HCT116 (cell line): ENCODE measurements around the gene TIAM2. TPM values are rescaled to one million over a fixed set of nuclear protein-coding genes. Genes with fewer than 3 reads are reported as not detected.

Source experiments
- ATAC-seq: fragments of 200-7000 bp; cut with Tn5 transposase; 2 replicates; pipeline ENCODE4 v1.9.1; 2020; ENCODE audit warnings: mild to moderate bottlenecking, moderate library complexity
- BruUV-seq: library from RNA; stranded (reverse); fragments of 400-500 nt; replicated peaks from 2 replicates; lab custom pipeline; 2021; lab: Mats Ljungman, UMichigan
- CTCF ChIA-PET: fragments of 300-600 bp; sonication (Branson Sonifier 250); formaldehyde crosslinking; loops from one replicate; lab custom pipeline; 2021; ENCODE audit warnings: antibody characterized with exemption; lab: Charles Lee
- POLR2A ChIA-PET: fragments of 300-600, 350-600 bp; sonication (Branson Sonifier 250); formaldehyde crosslinking; loops from one replicate; lab custom pipeline; 2021; ENCODE audit warnings: antibody characterized with exemption; lab: Charles Lee
- RAD21 ChIA-PET, 2 experiments: fragments of 300-600 bp; sonication (Branson Sonifier 250); formaldehyde crosslinking; loops; one replicate each; lab custom pipeline; 2023; ENCODE audit warnings: low total read pairs in 2 of 2; ENCODE audit not compliant: uncharacterized antibody in 2 of 2, unreplicated experiment in 2 of 2, low non-redundant PET in 1 of 2; lab: Charles Lee
- DNase-seq: peaks from one replicate; pipeline ENCODE4 v3.0.0-alpha.2; 2010; ENCODE audit warnings: low read depth, low spot score
- H2AFZ ChIP-seq: fragments of 200-600 bp; shearing (Covaris generic), sonication (generic); 2 replicates; pipeline ENCODE4 v1.6.1; 2017; ENCODE audit warnings: low read depth, mixed run types, mixed read lengths, antibody characterized with exemption, low read length; ENCODE audit not compliant: poor library complexity, severe bottlenecking
- H3K27ac ChIP-seq: 2 replicates; pipeline ENCODE4 v1.5.1; 2012; ENCODE audit warnings: low read depth, low read length
- H3K27me3 ChIP-seq: fragments of 200-600 bp; sonication (generic); 2 replicates; pipeline ENCODE4 v1.6.1; 2016; ENCODE audit warnings: mixed run types, low read length, mixed read lengths; ENCODE audit not compliant: insufficient read depth
- H3K36me3 ChIP-seq, 2 experiments: fragments of 200-500 bp in 1 of 2; fragments of 200-600 bp in 1 of 2; sonication (Bioruptor generic) in 1 of 2; sonication (generic) in 1 of 2; 2 replicates each; pipeline versions ENCODE4 v1.5.1 to v1.6.1; 2014 to 2016; ENCODE audit warnings: low read length in 2 of 2, inconsistent platforms in 1 of 2, mixed read lengths in 1 of 2, mixed run types in 1 of 2; ENCODE audit not compliant: insufficient read depth in 2 of 2, control insufficient read depth in 1 of 2
- H3K4me1 ChIP-seq, 2 experiments: fragments of 200-600 bp in 1 of 2; sonication (generic) in 1 of 2; 2 replicates each; pipeline versions ENCODE4 v1.5.1 to v1.6.1; 2012 to 2017; ENCODE audit warnings: low read length in 2 of 2, inconsistent platforms in 1 of 2, mild to moderate bottlenecking in 1 of 2, mixed read lengths in 1 of 2, mixed run types in 1 of 2, moderate library complexity in 1 of 2; ENCODE audit not compliant: insufficient read depth in 2 of 2, control insufficient read depth in 1 of 2
- H3K4me2 ChIP-seq: fragments of 200-600 bp; sonication (generic); 2 replicates; pipeline ENCODE4 v1.6.1; 2017; ENCODE audit warnings: mixed run types, low read length, mixed read lengths
- H3K4me3 ChIP-seq, 2 experiments: fragments of 200-600 bp in 1 of 2; sonication (generic) in 1 of 2; replicated peaks in 1 of 2; 2 replicates each; pipeline ENCODE4 v1.5.1; 2011 to 2016; ENCODE audit warnings: low read length in 2 of 2, control low read depth in 1 of 2, low read depth in 1 of 2, mild to moderate bottlenecking in 1 of 2, mixed read lengths in 1 of 2, mixed run types in 1 of 2
- H3K79me2 ChIP-seq: fragments of 200-600 bp; sonication (generic); 2 replicates; pipeline ENCODE4 v1.6.1; 2017; ENCODE audit warnings: mild to moderate bottlenecking, mixed run types, low read length, moderate library complexity, mixed read lengths; ENCODE audit not compliant: insufficient read depth
- H3K9ac ChIP-seq: fragments of 200-600 bp; sonication (generic); 2 replicates; pipeline ENCODE4 v1.6.1; 2016; ENCODE audit warnings: low read length, mixed read lengths
- H3K9me2 ChIP-seq: fragments of 200-600 bp; sonication (generic), shearing (Covaris generic); 2 replicates; pipeline ENCODE4 v1.6.1; 2017; ENCODE audit warnings: mixed run types, mild to moderate bottlenecking, moderate library complexity; ENCODE audit not compliant: insufficient read depth
- H3K9me3 ChIP-seq, 2 experiments: fragments of 200-500 bp in 1 of 2; fragments of 200-600 bp in 1 of 2; sonication (Bioruptor generic) in 1 of 2; sonication (generic) in 1 of 2; 2 replicates each; pipeline ENCODE4 v1.6.1; 2014 to 2017; ENCODE audit warnings: low read length in 2 of 2, mixed read lengths in 2 of 2, inconsistent platforms in 1 of 2, low read depth in 1 of 2, mild to moderate bottlenecking in 1 of 2, mixed run types in 1 of 2, moderate library complexity in 1 of 2; ENCODE audit not compliant: control insufficient read depth in 1 of 2, insufficient read depth in 1 of 2
- H4K20me1 ChIP-seq: fragments of 200-600 bp; sonication (generic), shearing (Covaris generic); 2 replicates; pipeline ENCODE4 v1.6.1; 2017; ENCODE audit warnings: mixed run types, mild to moderate bottlenecking, moderate library complexity; ENCODE audit not compliant: insufficient read depth
- ATF3 ChIP-seq: IDR thresholded peaks from 2 replicates; pipeline ENCODE4 v1.6.1; 2012
- CBX3 ChIP-seq: IDR thresholded peaks from 2 replicates; pipeline ENCODE4 v1.6.1; 2012; ENCODE audit warnings: low read depth
- CEBPB ChIP-seq: IDR thresholded peaks from 2 replicates; pipeline ENCODE4 v1.6.1; 2012; ENCODE audit warnings: low read depth
- CTCF ChIP-seq, 3 experiments: fragments of 200-600 bp in 1 of 3; sonication (generic) in 1 of 3; IDR thresholded peaks in 2 of 3; conservative IDR thresholded peaks in 1 of 3; 2 replicates each; pipeline ENCODE4 v1.5.1; 2012 to 2017; ENCODE audit warnings: low read depth in 2 of 3, low read length in 2 of 3, antibody characterized with exemption in 1 of 3, borderline replicate concordance in 1 of 3, control low read depth in 1 of 3, mild to moderate bottlenecking in 1 of 3, mixed read lengths in 1 of 3, mixed run types in 1 of 3, moderate library complexity in 1 of 3; ENCODE audit not compliant: insufficient read depth in 1 of 3
- EGR1 ChIP-seq: IDR thresholded peaks from 2 replicates; pipeline ENCODE4 v1.6.1; 2012; ENCODE audit warnings: low read depth
- ELF1 ChIP-seq: IDR thresholded peaks from 2 replicates; pipeline ENCODE4 v1.6.1; 2012; ENCODE audit warnings: low read depth, borderline replicate concordance
- EZH2phosphoT487 ChIP-seq: fragments of 200-600 bp; IDR thresholded peaks from 2 replicates; pipeline ENCODE4 v1.6.1; 2018; ENCODE audit warnings: antibody characterized with exemption, borderline replicate concordance
- JUND ChIP-seq: IDR thresholded peaks from 2 replicates; pipeline ENCODE4 v1.6.1; 2012
- MAX ChIP-seq: IDR thresholded peaks from 2 replicates; pipeline ENCODE4 v1.6.1; 2012
- POLR2A ChIP-seq: IDR thresholded peaks from 2 replicates; pipeline ENCODE4 v1.7.0; 2011; ENCODE audit warnings: borderline replicate concordance; ENCODE audit not compliant: insufficient read depth, insufficient read length; ENCODE audit errors: extremely low read depth
- POLR2AphosphoS5 ChIP-seq: IDR thresholded peaks from 2 replicates; pipeline ENCODE4 v1.6.1; 2011; ENCODE audit warnings: mild to moderate bottlenecking, low read depth, low read length, moderate library complexity
- REST ChIP-seq: IDR thresholded peaks from 2 replicates; pipeline ENCODE4 v1.6.1; 2012; ENCODE audit warnings: low read depth
- SIN3A ChIP-seq: IDR thresholded peaks from 2 replicates; pipeline ENCODE4 v1.6.1; 2012; ENCODE audit warnings: low read depth
- SP1 ChIP-seq: IDR thresholded peaks from 2 replicates; pipeline ENCODE4 v1.6.1; 2012; ENCODE audit warnings: low read depth
- SRF ChIP-seq: IDR thresholded peaks from 2 replicates; pipeline ENCODE4 v1.6.1; 2012; ENCODE audit warnings: low read depth
- TCF7L2 ChIP-seq: IDR thresholded peaks from 2 replicates; pipeline ENCODE4 v1.7.0; 2011; ENCODE audit warnings: borderline replicate concordance, inconsistent platforms; ENCODE audit not compliant: insufficient read depth, insufficient read length; ENCODE audit errors: extremely low read depth
- YY1 ChIP-seq: IDR thresholded peaks from 2 replicates; pipeline ENCODE4 v1.6.1; 2011; ENCODE audit warnings: low read length, low read depth, moderate library complexity, mild to moderate bottlenecking; ENCODE audit not compliant: insufficient replicate concordance; ENCODE audit errors: extremely low read depth
- ZBTB33 ChIP-seq: IDR thresholded peaks from 2 replicates; pipeline ENCODE4 v1.6.1; 2011; ENCODE audit warnings: mild to moderate bottlenecking, low read length, moderate library complexity; ENCODE audit not compliant: insufficient replicate concordance; ENCODE audit errors: extremely low read depth
- intact Hi-C: fragments of 100-400 bp; cut with micrococcal nuclease; formaldehyde crosslinking; loops from 2 replicates; pipeline ENCODE4 v1.10.0; 2022
- total RNA-seq: library from RNA; stranded (reverse); gene quantifications from one replicate; pipeline ENCODE4 v1.2.1, GENCODE V29; 2021; ENCODE audit not compliant: unreplicated experiment

Gene TIAM2
- total RNA-seq, 1 experiment from 2014 or later = 9.4 TPM

- no peak overlapping the region for H3K4me3 ChIP-seq
- no peak for DNase-seq
- no peak overlapping the region for H3K27ac ChIP-seq
- H3K4me1 ChIP-seq = no peaks in the 10 kb centered on the region
- ChIA-PET CTCF (no interaction called here), RAD21 (no interaction called here)
- no TSS peak for BruUV-seq
- no peaks in the 10 kb centered on the region for H3K27me3 ChIP-seq
- no peak overlapping the region for H3K4me2 ChIP-seq
- no peak for ATAC-seq
- no peaks in the 10 kb centered on the region for H3K9me3 ChIP-seq
- H3K36me3 ChIP-seq = no peaks in the 10 kb centered on the region
- H2AFZ ChIP-seq = no peak overlapping the region
- no peaks in the 10 kb centered on the region for H3K9me2 ChIP-seq
- intact Hi-C loops = no loop called here
- TF ChIP-seq CBX3 = no peak
- TF ChIP-seq SIN3A = no peak
- TF ChIP-seq MAX = no peak
- no peak for TF ChIP-seq ELF1
- TF ChIP-seq SP1 = no peak
- TF ChIP-seq REST = no peak
- no peak for TF ChIP-seq TCF7L2
- TF ChIP-seq CTCF (IDR thresholded peaks at IDR 0.05 in 2 of 3, conservative IDR thresholded peaks at IDR 0.05 in 1 of 3; ENCODE audit: borderline replicate concordance in 1 of 3, insufficient read depth in 1 of 3, low read depth in 2 of 3, low read length in 2 of 3) = no peak
- TF ChIP-seq POLR2A = no peak
- TF ChIP-seq ATF3 = no peak
- no peak for TF ChIP-seq POLR2AphosphoS5
- no peak for TF ChIP-seq JUND
- TF ChIP-seq CEBPB = no peak
- no peak for TF ChIP-seq EZH2phosphoT487
- no peak for TF ChIP-seq SRF
- TF ChIP-seq ZBTB33 = no peak
- no peak for TF ChIP-seq EGR1
- no peak for TF ChIP-seq YY1
- TF ChIP-seq, all 23 proteins: peak for 0
- Histone ChIP-seq H3K9ac (no peak overlapping the region), H4K20me1 (no peaks in the 10 kb centered on the region), H3K79me2 (no peaks in the 10 kb centered on the region)
- POLR2A ChIA-PET = no interaction called here
Observed at GRCh38 chr6:155038104-155038503, 43.0 kb downstream of the TIAM2 start.
